ENCODE data around the gene OLFM3.

GRCh38 chr1:101847626-101848025 lies 149.1 kb downstream of the OLFM3 start:
- TF ChIP-seq BCL3 (IDR thresholded peaks at IDR 0.05; ENCODE audit: borderline replicate concordance, insufficient read depth, low read depth, low read length, poor library complexity, severe bottlenecking) (no peak), ZNF622 (IDR thresholded peaks at IDR 0.05) (no peak), RFX5 (IDR thresholded peaks at IDR 0.05; ENCODE audit: low read depth, low read length) (no peak), ZBTB33 (IDR thresholded peaks at IDR 0.05) (no peak)

All from GM12878 (cell line).